NCI-H510A treated with DMSO at 0.1 percent for 48 hours (cell line): ENCODE data around the gene PTCH2.
"Not testable (repeated sequence)": the region's sequence is repeated elsewhere in the genome, so short reads cannot be mapped to it uniquely, and the experiment has no call there.

Experiments used
- DNase-seq: peaks from one replicate; lab custom pipeline; 2025; lab: John Stamatoyannopoulos, UW

PTCH2 gene

DNA sequence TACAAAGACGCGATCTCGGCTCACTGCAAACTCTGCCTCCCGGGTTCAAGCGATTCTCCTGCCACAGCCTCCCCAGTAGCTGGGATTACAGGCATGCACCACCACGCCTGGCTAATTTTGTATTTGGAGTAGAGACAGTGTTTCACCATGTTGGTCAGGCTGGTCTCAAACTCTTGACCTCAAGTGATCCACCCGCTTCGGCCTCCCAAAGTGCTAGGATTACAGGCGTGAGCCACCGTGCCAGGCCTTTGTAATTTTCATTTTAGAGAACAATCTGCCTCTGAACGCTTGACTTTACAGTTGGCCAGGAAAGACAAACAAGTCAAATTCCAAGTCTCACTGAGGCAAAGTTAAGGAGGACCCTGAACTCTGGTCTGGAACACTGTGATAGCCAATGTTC is 4.8 kb downstream of the PTCH2 start:
- not testable (repeated sequence) for DNase-seq

GRCh38 chr1:44835738-44836675 is 7.0 kb downstream of the PTCH2 start:
- DNase-seq = peak; percentile 82

GRCh38 chr1:44834328-44834727 is 8.7 kb downstream of the PTCH2 start:
- no peak for DNase-seq

- DNase-seq = no peak
These were observed 10.9 kb downstream of the PTCH2 start for GRCh38 chr1:44832056-44832705.

DNA sequence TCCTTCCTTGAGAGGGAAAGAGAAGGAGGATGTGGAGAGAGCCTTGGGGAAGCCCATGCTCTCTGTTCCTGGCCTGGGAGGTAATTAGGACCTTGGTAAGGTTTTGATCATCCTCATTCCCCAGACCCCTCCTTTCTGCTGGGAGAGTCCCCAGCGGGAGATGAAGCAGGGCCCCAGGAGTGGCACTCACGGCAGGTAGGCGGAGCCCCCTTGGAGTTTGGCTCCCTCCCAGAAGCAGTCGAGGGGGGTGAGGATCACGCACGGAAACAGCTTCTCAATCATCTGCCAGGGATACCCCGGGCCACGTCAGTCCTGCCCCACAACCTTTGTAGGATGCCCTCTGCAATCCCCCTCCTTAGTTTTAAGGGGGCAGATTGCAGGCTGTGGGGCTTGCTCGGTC is 11.5 kb downstream of the PTCH2 start:
- DNase-seq = peak; percentile 49

GRCh38 chr1:44830900-44831304 is 12.2 kb downstream of the PTCH2 start:
- no peak for DNase-seq

DNA sequence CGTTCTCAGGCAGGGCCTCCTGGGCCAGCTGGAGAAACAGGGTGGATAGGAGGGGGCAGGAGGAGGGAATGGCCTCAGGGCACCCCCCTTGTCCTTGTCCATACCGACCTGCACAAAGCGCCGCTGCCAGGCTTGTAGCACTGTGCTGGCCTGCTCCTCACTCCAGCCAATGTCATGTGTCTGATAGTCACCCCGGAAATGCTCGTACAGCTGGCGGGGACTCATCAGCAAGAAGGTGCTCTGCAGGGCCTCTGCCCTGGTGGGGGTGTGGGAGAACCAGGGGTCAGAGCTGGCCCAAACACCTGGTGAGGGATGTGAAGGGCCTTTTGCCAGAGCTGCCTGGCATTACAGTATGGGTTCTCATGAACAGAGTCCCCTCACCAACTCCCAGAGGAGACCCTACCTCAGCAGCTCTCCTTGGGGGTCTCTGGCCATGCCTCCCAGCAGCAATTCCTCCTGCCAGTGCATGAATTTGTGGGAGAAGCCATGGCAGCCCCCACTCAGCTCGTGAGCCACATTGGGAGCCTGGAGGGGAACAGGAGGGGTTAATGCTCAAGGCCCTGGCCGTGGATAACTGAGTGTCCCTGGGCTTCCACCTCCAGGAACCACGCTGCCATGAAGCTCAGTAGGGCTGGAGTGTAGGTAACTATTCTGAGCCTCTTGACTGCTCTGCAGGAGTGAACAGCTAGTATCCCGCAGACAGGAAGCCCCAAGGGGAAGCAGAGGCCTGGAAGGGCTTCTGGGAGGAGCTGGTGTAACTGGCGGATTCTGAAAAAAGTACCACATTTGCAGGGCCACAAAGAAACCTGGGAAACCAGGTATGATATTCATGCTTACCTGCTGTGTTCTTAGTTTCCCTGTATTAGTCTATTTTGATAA is 13.3 kb downstream of the PTCH2 start:
- no peak for DNase-seq

DNA sequence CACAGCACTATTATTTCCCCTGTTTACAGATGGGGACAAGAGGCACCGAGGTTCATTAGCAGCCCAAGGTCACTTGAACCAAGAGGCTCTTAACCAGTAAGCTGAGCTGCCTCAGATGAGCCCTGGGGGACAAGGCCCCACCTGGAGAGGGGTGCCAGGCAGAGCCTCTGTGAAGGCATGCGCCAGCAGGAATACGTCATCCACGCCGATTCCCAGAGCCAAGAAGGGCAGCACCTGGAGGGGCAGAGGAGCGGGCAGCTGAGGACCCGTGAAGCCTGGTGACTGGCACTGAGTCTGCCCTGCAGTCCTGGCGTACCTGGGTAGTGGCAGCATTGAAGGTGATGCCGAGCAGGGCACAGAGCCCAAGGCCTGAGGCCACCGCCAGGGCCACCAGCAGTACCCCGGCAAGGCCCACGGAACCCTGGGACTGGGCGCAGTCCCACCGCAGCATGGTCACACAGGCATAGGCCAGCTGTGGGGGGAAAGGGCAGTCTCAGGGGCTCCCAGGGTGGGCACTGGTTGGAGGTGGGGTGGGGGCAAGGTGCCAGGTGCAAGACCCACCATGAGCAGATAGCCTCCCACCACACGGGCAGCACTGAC is 14.1 kb downstream of the PTCH2 start:
- DNase-seq = no peak

GRCh38 chr1:44828003-44828651 is 14.9 kb downstream of the PTCH2 start:
- no peak for DNase-seq

DNA sequence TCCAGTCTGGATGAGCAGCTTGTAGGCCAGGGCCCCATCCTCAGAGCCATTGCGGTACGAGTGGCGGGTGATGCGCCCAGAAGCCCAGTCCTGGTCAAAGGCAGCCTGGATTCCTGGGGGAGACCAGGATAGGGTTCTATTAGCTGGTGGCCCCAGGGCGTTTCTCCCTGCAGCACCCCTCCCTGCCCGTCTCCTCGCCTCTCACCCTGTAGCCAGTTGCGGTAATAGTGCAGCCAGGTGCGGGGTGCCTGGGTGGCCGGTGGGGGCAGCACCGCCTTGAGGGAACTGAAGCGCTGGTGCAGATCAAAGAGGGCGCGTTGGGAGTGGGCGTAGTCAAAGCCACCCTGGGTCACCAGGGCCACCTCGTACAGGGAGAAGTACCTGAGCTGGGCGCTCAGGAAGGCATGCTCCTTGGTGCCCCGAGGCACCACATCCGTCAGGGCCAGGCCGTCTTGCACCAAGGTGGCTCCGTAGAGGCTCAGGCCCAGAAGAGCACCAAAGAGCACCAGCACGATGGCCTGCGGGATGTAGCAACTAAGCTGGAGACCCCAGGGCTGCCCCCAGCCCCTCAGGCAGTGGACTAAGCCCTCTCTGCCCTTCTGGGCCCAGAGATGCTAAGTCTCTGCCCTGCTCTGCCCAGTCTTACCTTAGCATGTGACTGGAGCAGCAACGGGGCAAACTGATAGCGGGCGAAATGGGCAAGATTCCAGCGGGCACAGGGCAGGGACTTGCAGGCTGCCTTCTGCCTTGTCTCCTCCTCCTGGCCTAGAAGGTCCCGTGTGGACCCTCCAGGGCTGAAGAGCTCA is 15.7 kb downstream of the PTCH2 start:
- DNase-seq = no peak

- DNase-seq = no peak
These were observed 16.5 kb downstream of the PTCH2 start for GRCh38 chr1:44826375-44827196.

GRCh38 chr1:44824392-44824791 is 18.7 kb downstream of the PTCH2 start:
- DNase-seq = not testable (repeated sequence)

DNA sequence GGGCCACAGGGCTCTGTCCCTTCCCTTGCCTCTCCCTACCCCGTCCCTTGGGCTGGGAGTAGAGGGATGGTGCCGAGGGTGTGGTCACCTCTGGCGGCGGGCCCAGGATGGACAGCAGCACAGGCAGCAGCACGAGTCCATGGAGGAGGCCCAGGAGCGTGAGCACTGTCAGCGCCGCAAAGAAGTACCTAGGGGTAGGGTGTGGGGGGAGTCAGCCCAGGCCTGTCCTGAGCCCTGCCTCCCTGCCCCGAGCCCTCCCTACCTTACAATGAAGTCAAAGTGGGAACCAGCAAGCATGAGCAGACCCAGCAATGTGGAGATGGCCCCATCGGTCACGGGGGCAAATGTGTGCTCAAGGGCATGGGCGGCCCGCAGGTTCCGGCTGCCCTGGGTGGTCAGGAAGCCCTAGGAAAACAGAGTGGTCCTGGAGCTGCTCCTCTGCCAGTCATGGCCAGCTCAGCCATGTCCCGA is 20.0 kb downstream of the PTCH2 start:
- no peak for DNase-seq

- DNase-seq = no peak
These were observed 20.8 kb downstream of the PTCH2 start for GRCh38 chr1:44822131-44822701.

GRCh38 chr1:44821240-44821715 is 21.8 kb downstream of the PTCH2 start:
- no peak for DNase-seq

DNA sequence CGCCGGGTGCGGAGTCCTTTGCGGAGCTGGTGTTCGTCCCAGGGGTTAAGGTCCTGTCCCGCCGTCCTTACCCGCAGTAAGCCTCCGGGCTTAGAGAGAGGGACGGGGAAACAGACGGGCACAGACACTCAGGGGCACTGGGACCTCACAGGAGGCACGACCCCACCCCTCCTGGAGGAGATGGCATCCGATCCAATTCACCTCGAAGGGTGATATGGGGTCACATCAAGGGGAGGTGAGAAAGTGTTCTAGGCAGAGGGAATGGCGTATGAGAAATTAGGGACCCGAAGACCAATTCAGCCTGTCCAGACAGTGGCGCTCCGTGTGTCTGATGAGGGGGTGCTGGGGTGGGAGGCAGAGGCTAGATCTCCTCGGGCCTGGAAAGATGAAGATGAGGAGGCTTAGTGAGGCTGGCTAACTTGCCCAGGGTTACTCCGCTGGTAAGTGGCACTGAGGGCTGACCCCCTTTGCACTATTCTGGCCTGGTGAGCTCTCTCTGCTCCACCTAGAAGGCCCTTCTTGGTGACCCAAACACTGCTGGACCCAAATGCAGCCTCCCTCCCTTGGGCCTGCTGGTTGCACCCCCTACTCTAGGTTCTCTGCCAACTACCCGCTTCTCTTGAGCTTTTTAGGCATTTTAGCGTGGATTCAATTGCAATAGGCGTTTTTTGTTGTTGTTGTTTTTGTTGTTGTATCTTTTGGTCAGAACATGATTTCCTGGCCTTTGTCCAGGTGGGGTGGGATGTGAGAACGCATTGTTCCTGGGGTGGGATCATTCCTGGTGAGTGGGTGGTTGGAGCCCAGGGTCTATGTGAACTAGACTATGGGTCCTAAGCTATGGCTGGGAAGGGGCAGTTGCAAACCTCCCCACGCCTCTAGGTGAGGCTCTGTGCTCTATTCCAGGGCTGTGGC is 22.5 kb downstream of the PTCH2 start:
- DNase-seq = no peak

GRCh38 chr1:44819608-44820327 is 23.3 kb downstream of the PTCH2 start:
- no peak for DNase-seq
